GM10266 (cell line): ENCODE data around the gene TSPAN18.

Experiments
- DNase-seq: peaks from one replicate; pipeline ENCODE4 v3.0.0; 2012; ENCODE audit errors: extremely low spot score
- CTCF ChIP-seq: IDR thresholded peaks from 2 replicates; pipeline ENCODE4 v1.5.1; 2012; ENCODE audit warnings: mild to moderate bottlenecking, low read depth; ENCODE audit not compliant: control insufficient read depth, insufficient read depth; ENCODE audit errors: missing control alignments

The TSPAN18 gene

GRCh38 chr11:44777209-44778194 is 50.7 kb downstream of the TSPAN18 start:
- no peak for TF ChIP-seq CTCF

GRCh38 chr11:44778195-44779100 is 51.7 kb downstream of the TSPAN18 start:
- no peak for DNase-seq
- no peak for TF ChIP-seq CTCF

More at GRCh38 chr11:44777209-44778194, 50.7 kb downstream of the TSPAN18 start:
- no peak for DNase-seq

GRCh38 chr11:44779736-44780520 is 53.2 kb downstream of the TSPAN18 start:
- TF ChIP-seq CTCF: no peak
- no peak for DNase-seq

GRCh38 chr11:44780940-44781631 is 54.3 kb downstream of the TSPAN18 start:
- no peak for DNase-seq
- no peak for TF ChIP-seq CTCF

- no peak for TF ChIP-seq CTCF
- DNase-seq: no peak
Measured at GRCh38 chr11:44781655-44782054, 54.9 kb downstream of the TSPAN18 start.

- no peak for DNase-seq
- no peak for TF ChIP-seq CTCF
Measured at GRCh38 chr11:44782478-44782877, 55.7 kb downstream of the TSPAN18 start.
